PC-9 (cell line): ENCODE results near the gene NBEA.

Source experiments
- EZH2 ChIP-seq: fragments of 200-600 bp; sonication (generic); IDR thresholded peaks from 2 replicates; pipeline ENCODE4 v1.8.0; 2017; ENCODE audit warnings: antibody characterized with exemption, low read depth
- TF ChIP-seq, protein P1 (sequence below): fragments of 200-600 bp; sonication (generic); conservative IDR thresholded peaks from 2 replicates; pipeline ENCODE4 v1.6.1; 2017; ENCODE audit warnings: mixed run types, antibody characterized with exemption, mild to moderate bottlenecking, moderate library complexity

DNA sequence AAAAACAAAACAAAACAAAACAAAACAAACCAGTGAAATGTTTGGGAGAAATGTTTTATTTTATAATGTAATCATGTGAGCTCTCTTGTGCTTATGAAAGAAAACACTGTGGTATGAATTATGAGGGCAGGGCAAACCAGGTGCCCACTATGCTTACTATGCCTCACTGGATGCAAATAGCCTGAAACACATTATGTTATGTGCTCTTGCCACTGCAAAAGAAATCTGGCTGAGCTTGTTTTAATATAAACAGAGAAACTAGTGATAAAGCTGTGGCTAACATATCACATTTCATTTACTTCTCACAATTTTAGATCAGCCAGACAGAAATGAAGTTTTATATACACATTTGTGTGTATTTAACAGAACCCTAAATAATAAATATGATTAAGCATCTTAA lies 8.7 kb upstream of the NBEA start:
- TF ChIP-seq, protein P1, sequence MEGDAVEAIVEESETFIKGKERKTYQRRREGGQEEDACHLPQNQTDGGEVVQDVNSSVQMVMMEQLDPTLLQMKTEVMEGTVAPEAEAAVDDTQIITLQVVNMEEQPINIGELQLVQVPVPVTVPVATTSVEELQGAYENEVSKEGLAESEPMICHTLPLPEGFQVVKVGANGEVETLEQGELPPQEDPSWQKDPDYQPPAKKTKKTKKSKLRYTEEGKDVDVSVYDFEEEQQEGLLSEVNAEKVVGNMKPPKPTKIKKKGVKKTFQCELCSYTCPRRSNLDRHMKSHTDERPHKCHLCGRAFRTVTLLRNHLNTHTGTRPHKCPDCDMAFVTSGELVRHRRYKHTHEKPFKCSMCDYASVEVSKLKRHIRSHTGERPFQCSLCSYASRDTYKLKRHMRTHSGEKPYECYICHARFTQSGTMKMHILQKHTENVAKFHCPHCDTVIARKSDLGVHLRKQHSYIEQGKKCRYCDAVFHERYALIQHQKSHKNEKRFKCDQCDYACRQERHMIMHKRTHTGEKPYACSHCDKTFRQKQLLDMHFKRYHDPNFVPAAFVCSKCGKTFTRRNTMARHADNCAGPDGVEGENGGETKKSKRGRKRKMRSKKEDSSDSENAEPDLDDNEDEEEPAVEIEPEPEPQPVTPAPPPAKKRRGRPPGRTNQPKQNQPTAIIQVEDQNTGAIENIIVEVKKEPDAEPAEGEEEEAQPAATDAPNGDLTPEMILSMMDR, result no peak
- no peak for TF ChIP-seq EZH2
